HL-60 (cell line): ENCODE results near the gene UGGT2.

Experiments used
- DNase-seq, 2 experiments: peaks; one replicate each; pipeline ENCODE4 v3.0.0-alpha.2; 2010 to 2020; ENCODE audit warnings: low read depth in 1 of 2, low spot score in 1 of 2
- H3K27ac ChIP-seq: fragments of 250-450 bp; sonication (Bioruptor Pico); replicated peaks from 2 replicates; pipeline ENCODE4 v1.5.1; 2020; ENCODE audit warnings: mild to moderate bottlenecking, moderate library complexity
- H3K27me3 ChIP-seq: fragments of 250-450 bp; sonication (Bioruptor Pico); 2 replicates; pipeline ENCODE4 v1.5.1; 2021; ENCODE audit warnings: mild to moderate bottlenecking, moderate library complexity; ENCODE audit not compliant: insufficient read depth, poor library complexity, severe bottlenecking
- H3K4me3 ChIP-seq: replicated peaks from 2 replicates; pipeline ENCODE4 v1.5.1; 2011; ENCODE audit warnings: mild to moderate bottlenecking, control low read depth, low read length; ENCODE audit not compliant: insufficient read depth
- GABPA ChIP-seq: IDR thresholded peaks from 2 replicates; pipeline ENCODE4 v1.6.1; 2012; ENCODE audit warnings: low read depth
- POLR2AphosphoS5 ChIP-seq: IDR thresholded peaks from 2 replicates; pipeline ENCODE4 v1.6.1; 2012; ENCODE audit warnings: low read depth
- SPI1 ChIP-seq: IDR thresholded peaks from 2 replicates; pipeline ENCODE4 v1.6.1; 2012; ENCODE audit warnings: low read depth, mild to moderate bottlenecking, borderline replicate concordance
- TF ChIP-seq, protein P1 (sequence below): IDR thresholded peaks from 2 replicates; pipeline ENCODE4 v1.6.1; 2012; ENCODE audit warnings: low read depth; ENCODE audit not compliant: insufficient replicate concordance
- TF ChIP-seq, protein P2 (sequence below): IDR thresholded peaks from one replicate; pipeline ENCODE4 v1.5.1; 2011; ENCODE audit warnings: low read length, control low read depth, inconsistent platforms; ENCODE audit not compliant: insufficient read depth

UGGT2 gene

GRCh38 chr13:96002322-96003131 is 50.7 kb downstream of the UGGT2 start:
- DNase-seq, result no peak
- Histone ChIP-seq H3K4me3 (no peak overlapping the region), H3K27ac (no peak overlapping the region), H3K27me3 (no peaks in the 10 kb centered on the region)
- TF ChIP-seq POLR2AphosphoS5 (no peak), GABPA (no peak)
- TF ChIP-seq, protein P1, sequence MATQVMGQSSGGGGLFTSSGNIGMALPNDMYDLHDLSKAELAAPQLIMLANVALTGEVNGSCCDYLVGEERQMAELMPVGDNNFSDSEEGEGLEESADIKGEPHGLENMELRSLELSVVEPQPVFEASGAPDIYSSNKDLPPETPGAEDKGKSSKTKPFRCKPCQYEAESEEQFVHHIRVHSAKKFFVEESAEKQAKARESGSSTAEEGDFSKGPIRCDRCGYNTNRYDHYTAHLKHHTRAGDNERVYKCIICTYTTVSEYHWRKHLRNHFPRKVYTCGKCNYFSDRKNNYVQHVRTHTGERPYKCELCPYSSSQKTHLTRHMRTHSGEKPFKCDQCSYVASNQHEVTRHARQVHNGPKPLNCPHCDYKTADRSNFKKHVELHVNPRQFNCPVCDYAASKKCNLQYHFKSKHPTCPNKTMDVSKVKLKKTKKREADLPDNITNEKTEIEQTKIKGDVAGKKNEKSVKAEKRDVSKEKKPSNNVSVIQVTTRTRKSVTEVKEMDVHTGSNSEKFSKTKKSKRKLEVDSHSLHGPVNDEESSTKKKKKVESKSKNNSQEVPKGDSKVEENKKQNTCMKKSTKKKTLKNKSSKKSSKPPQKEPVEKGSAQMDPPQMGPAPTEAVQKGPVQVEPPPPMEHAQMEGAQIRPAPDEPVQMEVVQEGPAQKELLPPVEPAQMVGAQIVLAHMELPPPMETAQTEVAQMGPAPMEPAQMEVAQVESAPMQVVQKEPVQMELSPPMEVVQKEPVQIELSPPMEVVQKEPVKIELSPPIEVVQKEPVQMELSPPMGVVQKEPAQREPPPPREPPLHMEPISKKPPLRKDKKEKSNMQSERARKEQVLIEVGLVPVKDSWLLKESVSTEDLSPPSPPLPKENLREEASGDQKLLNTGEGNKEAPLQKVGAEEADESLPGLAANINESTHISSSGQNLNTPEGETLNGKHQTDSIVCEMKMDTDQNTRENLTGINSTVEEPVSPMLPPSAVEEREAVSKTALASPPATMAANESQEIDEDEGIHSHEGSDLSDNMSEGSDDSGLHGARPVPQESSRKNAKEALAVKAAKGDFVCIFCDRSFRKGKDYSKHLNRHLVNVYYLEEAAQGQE, result no peak

DNA sequence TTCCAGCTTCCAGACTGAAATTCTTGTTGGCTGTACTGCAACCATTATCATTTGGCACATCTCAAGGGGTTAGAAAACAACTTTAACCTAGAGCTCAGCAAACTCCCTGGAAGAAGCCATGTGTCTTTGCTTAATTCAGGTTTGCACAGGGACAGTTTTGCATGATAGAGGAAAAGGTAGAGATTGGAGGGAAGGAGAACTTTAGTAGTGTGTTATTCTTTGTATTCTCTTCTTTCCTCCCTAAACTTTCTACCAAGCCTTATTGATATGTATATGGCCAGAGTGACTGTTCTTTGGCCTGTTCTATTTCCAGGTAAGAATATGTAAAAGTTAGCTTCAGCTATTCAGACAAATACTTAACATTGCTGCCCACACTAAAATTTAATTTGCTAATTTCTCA is 53.1 kb downstream of the UGGT2 start:
- H3K27me3 ChIP-seq, result no peaks in the 10 kb centered on the region
- H3K4me3 ChIP-seq, result no peak overlapping the region
- no peak overlapping the region for H3K27ac ChIP-seq
- TF ChIP-seq, protein P2, sequence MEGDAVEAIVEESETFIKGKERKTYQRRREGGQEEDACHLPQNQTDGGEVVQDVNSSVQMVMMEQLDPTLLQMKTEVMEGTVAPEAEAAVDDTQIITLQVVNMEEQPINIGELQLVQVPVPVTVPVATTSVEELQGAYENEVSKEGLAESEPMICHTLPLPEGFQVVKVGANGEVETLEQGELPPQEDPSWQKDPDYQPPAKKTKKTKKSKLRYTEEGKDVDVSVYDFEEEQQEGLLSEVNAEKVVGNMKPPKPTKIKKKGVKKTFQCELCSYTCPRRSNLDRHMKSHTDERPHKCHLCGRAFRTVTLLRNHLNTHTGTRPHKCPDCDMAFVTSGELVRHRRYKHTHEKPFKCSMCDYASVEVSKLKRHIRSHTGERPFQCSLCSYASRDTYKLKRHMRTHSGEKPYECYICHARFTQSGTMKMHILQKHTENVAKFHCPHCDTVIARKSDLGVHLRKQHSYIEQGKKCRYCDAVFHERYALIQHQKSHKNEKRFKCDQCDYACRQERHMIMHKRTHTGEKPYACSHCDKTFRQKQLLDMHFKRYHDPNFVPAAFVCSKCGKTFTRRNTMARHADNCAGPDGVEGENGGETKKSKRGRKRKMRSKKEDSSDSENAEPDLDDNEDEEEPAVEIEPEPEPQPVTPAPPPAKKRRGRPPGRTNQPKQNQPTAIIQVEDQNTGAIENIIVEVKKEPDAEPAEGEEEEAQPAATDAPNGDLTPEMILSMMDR, result no peak
- TF ChIP-seq GABPA (no peak), POLR2AphosphoS5 (no peak), SPI1 (no peak)
- TF ChIP-seq, protein P1, result no peak
- no peak for DNase-seq

GRCh38 chr13:95987841-95988240 is 65.4 kb downstream of the UGGT2 start:
- DNase-seq, result no peak
- Histone ChIP-seq H3K27ac (no peak overlapping the region), H3K4me3 (no peak overlapping the region), H3K27me3 (no peaks in the 10 kb centered on the region)
- TF ChIP-seq GABPA (no peak), SPI1 (no peak), POLR2AphosphoS5 (no peak)
- TF ChIP-seq, protein P1, result no peak
- TF ChIP-seq, protein P2, result no peak
